Loucy (cell line): ENCODE results near the gene ZNF516.

Experiments used
- H2AFZ ChIP-seq: fragments of 200-600 bp; sonication (generic); 2 replicates; pipeline ENCODE4 v1.6.0; 2016; ENCODE audit warnings: antibody characterized with exemption, mild to moderate bottlenecking, low read length, moderate library complexity
- H3F3A ChIP-seq: fragments of 200-600 bp; 2 replicates; pipeline ENCODE4 v1.6.0; 2016; ENCODE audit warnings: antibody characterized with exemption, low read depth, mild to moderate bottlenecking
- H3K27me3 ChIP-seq: fragments of 200-600 bp; sonication (generic); 2 replicates; pipeline ENCODE4 v1.6.1; 2014; ENCODE audit warnings: low read length, mild to moderate bottlenecking; ENCODE audit not compliant: insufficient read depth, poor library complexity, severe bottlenecking
- H3K36me3 ChIP-seq: fragments of 200-600 bp; sonication (generic); 2 replicates; pipeline ENCODE4 v1.6.1; 2016; ENCODE audit warnings: low read length; ENCODE audit not compliant: insufficient read depth
- H3K4me1 ChIP-seq: fragments of 200-600 bp; sonication (generic); 2 replicates; pipeline ENCODE4 v1.5.1; 2014; ENCODE audit warnings: low read length, mild to moderate bottlenecking; ENCODE audit not compliant: insufficient read depth, poor library complexity, severe bottlenecking
- H3K4me2 ChIP-seq: fragments of 200-600 bp; sonication (generic); 2 replicates; pipeline ENCODE4 v1.6.0; 2014; ENCODE audit warnings: antibody characterized with exemption, low read length, low read depth, mild to moderate bottlenecking; ENCODE audit not compliant: poor library complexity, severe bottlenecking
- H3K4me3 ChIP-seq: fragments of 200-600 bp; sonication (generic); 2 replicates; pipeline ENCODE4 v1.5.1; 2014; ENCODE audit warnings: low read length, mild to moderate bottlenecking, mixed read lengths; ENCODE audit not compliant: poor library complexity, severe bottlenecking
- H3K79me2 ChIP-seq: fragments of 200-600 bp; sonication (generic); 2 replicates; pipeline ENCODE4 v1.6.1; 2014; ENCODE audit warnings: low read length; ENCODE audit not compliant: insufficient read depth
- H3K9ac ChIP-seq: fragments of 200-600 bp; sonication (generic); 2 replicates; pipeline ENCODE4 v1.6.0; 2014; ENCODE audit warnings: mild to moderate bottlenecking, low read depth, low read length, moderate library complexity; ENCODE audit not compliant: poor library complexity, severe bottlenecking
- H3K9me2 ChIP-seq: fragments of 200-600 bp; sonication (generic); replicated peaks from 2 replicates; pipeline ENCODE4 v1.6.1; 2016; ENCODE audit warnings: low read depth, low read length, mixed read lengths
- H3K9me3 ChIP-seq: fragments of 200-600 bp; sonication (generic); 2 replicates; pipeline ENCODE4 v1.6.1; 2014; ENCODE audit warnings: mild to moderate bottlenecking, antibody characterized with exemption, low read length, low read depth; ENCODE audit not compliant: insufficient read depth
- H4K20me1 ChIP-seq: fragments of 200-600 bp; sonication (generic); 2 replicates; pipeline ENCODE4 v1.6.0; 2014; ENCODE audit warnings: antibody characterized with exemption, low read length, mild to moderate bottlenecking; ENCODE audit not compliant: insufficient read depth, poor library complexity, severe bottlenecking
- EZH2phosphoT487 ChIP-seq: fragments of 200-600 bp; IDR thresholded peaks from 2 replicates; pipeline ENCODE4 v1.6.1; 2018; ENCODE audit warnings: antibody characterized with exemption, mild to moderate bottlenecking, moderate library complexity, borderline replicate concordance
- TF ChIP-seq, protein P1 (sequence below): fragments of 200-600 bp; sonication (generic); conservative IDR thresholded peaks from 2 replicates; pipeline ENCODE4 v1.5.1; 2014; ENCODE audit warnings: mild to moderate bottlenecking, antibody characterized with exemption, low read length

The ZNF516 gene

DNA sequence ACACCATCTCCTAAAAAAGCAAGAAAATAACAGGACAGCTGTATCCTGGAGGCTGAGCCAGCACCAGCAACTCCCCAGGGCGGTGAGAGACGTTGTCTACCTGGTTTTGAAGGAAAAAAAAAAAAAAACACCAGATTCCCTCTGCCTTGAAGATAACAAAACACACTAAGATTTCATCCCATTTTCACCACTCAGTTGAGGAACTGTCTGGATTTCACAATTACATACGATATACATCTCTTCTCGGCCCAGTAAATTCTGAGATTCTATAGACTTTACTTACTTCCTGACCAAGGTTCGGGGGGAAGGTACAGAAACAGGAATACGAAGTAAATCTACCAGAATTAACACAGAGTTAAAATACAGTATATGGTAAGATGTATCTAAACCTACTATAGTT is 8.5 kb downstream of the ZNF516 start:
- Histone ChIP-seq H3K4me1 (peaks cover 6% of the 10 kb centered on the region), H3F3A (no peaks in the 10 kb centered on the region), H3K9me2 (no peaks in the 10 kb centered on the region), H3K79me2 (peaks cover 24% of the 10 kb centered on the region; the same call in 1 of the 2 replicates), H4K20me1 (no peaks in the 10 kb centered on the region), H3K9me3 (no peaks in the 10 kb centered on the region), H3K27me3 (no peaks in the 10 kb centered on the region), H3K4me2 (no peak overlapping the region), H3K9ac (no peak overlapping the region), H3K4me3 (no peak overlapping the region), H3K36me3 (no peaks in the 10 kb centered on the region), H2AFZ (no peak overlapping the region)
- TF ChIP-seq, protein P1, sequence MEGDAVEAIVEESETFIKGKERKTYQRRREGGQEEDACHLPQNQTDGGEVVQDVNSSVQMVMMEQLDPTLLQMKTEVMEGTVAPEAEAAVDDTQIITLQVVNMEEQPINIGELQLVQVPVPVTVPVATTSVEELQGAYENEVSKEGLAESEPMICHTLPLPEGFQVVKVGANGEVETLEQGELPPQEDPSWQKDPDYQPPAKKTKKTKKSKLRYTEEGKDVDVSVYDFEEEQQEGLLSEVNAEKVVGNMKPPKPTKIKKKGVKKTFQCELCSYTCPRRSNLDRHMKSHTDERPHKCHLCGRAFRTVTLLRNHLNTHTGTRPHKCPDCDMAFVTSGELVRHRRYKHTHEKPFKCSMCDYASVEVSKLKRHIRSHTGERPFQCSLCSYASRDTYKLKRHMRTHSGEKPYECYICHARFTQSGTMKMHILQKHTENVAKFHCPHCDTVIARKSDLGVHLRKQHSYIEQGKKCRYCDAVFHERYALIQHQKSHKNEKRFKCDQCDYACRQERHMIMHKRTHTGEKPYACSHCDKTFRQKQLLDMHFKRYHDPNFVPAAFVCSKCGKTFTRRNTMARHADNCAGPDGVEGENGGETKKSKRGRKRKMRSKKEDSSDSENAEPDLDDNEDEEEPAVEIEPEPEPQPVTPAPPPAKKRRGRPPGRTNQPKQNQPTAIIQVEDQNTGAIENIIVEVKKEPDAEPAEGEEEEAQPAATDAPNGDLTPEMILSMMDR: no peak
- no peak for TF ChIP-seq EZH2phosphoT487

DNA sequence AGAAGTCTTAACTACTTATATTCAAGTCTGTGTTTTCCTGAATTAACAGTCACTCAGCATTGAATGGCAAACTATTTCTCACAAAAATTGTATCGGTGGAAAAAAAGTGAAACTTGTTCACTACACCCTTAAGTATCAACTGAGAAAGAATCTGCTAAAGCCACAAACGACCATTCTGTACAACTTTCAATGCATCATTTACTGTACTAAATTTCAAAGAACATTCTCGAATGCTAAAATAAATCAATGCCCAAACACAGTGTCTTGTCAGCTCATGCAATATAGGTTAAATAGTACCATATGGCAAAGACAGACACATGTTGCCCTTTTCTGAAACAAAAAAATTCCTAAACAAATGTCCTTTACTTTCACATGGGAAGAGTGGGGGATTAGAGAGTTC is 9.0 kb downstream of the ZNF516 start:
- no peak overlapping the region for H3K9ac ChIP-seq
- no peak overlapping the region for H3K4me2 ChIP-seq
- no peaks in the 10 kb centered on the region for H3K9me2 ChIP-seq
- H3K36me3 ChIP-seq: no peaks in the 10 kb centered on the region
- TF ChIP-seq, protein P1: no peak
- no peak for TF ChIP-seq EZH2phosphoT487
- peaks cover 6% of the 10 kb centered on the region for H3K4me1 ChIP-seq
- H2AFZ ChIP-seq: no peak overlapping the region
- peaks cover 24% of the 10 kb centered on the region; the same call in 1 of the 2 replicates for H3K79me2 ChIP-seq
- H3K4me3 ChIP-seq: no peak overlapping the region
- no peaks in the 10 kb centered on the region for H3K27me3 ChIP-seq
- no peaks in the 10 kb centered on the region for H4K20me1 ChIP-seq
- no peaks in the 10 kb centered on the region for H3K9me3 ChIP-seq
- H3F3A ChIP-seq: no peaks in the 10 kb centered on the region

DNA sequence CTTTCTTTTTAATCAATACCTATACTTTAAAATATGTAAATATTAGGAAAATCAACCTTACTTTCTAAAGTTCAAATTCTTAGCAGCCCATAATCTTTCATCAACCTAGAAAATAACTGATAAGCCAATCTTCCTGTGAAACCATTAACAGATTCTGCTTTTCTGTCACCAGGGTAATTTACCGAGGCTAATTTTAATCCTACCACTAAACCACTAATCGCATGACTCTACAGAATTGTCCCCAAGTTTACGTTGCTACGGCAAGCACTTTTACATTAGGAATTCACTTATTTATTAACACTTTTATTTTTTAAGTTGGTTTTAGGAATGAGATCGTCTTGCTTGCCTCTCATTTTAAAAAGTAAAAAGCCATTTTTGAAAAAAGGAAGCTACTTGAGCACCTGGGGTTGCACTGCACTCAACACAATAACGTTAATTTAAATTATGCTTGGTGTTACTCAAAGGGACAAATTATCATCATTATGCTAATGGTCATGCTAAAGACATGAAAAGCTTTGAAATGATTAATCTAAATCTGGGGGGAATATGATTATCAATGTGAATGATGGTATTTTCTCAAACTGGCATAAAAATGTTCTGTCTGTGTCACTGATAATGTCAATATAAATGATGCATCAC is 10.2 kb downstream of the ZNF516 start:
- H3K9ac ChIP-seq: no peak overlapping the region
- peaks cover 13% of the 10 kb centered on the region; the same call in 1 of the 2 replicates for H3K79me2 ChIP-seq
- no peaks in the 10 kb centered on the region for H3K9me2 ChIP-seq
- H4K20me1 ChIP-seq: no peaks in the 10 kb centered on the region
- no peak overlapping the region for H2AFZ ChIP-seq
- H3K9me3 ChIP-seq: no peaks in the 10 kb centered on the region
- no peak overlapping the region for H3K4me3 ChIP-seq
- H3K4me2 ChIP-seq: no peak overlapping the region
- H3F3A ChIP-seq: no peaks in the 10 kb centered on the region
- TF ChIP-seq, protein P1: no peak
- TF ChIP-seq EZH2phosphoT487: no peak
- H3K4me1 ChIP-seq: peaks cover 2% of the 10 kb centered on the region
- H3K36me3 ChIP-seq: no peaks in the 10 kb centered on the region
- no peaks in the 10 kb centered on the region for H3K27me3 ChIP-seq
